Measurements from ENCODE around the gene NT5C2.

NT5C2 gene

GRCh38 chr10:103079100-103079499 is 114.0 kb downstream of the NT5C2 start:
- peak; percentile 6; the same call in 1 of the 3 replicates for ATAC-seq
- no peak for TF ChIP-seq ZNF70 (CRISPR knock-in tag; IDR thresholded peaks at IDR 0.05)
- TF ChIP-seq BACH2 (CRISPR knock-in tag; IDR thresholded peaks at IDR 0.05; ENCODE audit: borderline replicate concordance): no peak
- TF ChIP-seq SNAI2 (CRISPR knock-in tag; IDR thresholded peaks at IDR 0.05): no peak
- TF ChIP-seq RARB (CRISPR knock-in tag; IDR thresholded peaks at IDR 0.05): no peak
- TF ChIP-seq OSR1 (CRISPR knock-in tag; IDR thresholded peaks at IDR 0.05): no peak
- no peak for TF ChIP-seq CSRNP3 (CRISPR knock-in tag; IDR thresholded peaks at IDR 0.05)
- no peak for TF ChIP-seq ZFP3 (CRISPR knock-in tag; IDR thresholded peaks at IDR 0.05)
- TF ChIP-seq, protein P1, sequence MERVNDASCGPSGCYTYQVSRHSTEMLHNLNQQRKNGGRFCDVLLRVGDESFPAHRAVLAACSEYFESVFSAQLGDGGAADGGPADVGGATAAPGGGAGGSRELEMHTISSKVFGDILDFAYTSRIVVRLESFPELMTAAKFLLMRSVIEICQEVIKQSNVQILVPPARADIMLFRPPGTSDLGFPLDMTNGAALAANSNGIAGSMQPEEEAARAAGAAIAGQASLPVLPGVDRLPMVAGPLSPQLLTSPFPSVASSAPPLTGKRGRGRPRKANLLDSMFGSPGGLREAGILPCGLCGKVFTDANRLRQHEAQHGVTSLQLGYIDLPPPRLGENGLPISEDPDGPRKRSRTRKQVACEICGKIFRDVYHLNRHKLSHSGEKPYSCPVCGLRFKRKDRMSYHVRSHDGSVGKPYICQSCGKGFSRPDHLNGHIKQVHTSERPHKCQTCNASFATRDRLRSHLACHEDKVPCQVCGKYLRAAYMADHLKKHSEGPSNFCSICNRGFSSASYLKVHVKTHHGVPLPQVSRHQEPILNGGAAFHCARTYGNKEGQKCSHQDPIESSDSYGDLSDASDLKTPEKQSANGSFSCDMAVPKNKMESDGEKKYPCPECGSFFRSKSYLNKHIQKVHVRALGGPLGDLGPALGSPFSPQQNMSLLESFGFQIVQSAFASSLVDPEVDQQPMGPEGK (CRISPR knock-in tag; IDR thresholded peaks at IDR 0.05; ENCODE audit: borderline replicate concordance): no peak
- TF ChIP-seq CSDC2 (CRISPR knock-in tag; IDR thresholded peaks at IDR 0.05): no peak
- TF ChIP-seq ARNTL (CRISPR knock-in tag; IDR thresholded peaks at IDR 0.05; ENCODE audit: borderline replicate concordance, low read depth): no peak
- no peak for TF ChIP-seq ZFP30 (CRISPR knock-in tag; IDR thresholded peaks at IDR 0.05)

DNA sequence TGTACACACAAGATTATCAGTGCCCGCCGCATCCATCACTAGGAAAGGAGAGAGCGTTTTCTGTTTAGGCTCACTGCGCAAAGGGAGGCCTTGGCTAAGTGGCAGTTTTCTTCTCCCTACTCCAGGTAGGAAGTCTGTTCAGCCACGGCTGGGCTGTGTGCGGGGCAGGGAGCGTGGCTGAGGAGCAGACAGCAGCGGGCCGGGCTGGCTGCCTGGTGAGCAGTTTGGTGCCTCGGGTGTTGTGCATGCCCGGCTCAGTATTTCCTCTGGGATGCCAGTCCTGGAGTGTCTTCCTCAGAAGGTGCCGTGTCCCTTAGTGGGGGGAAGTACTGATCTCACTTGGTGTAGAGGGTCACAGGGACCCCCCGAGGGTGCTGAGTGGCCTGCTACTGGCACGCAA is 114.4 kb downstream of the NT5C2 start:
- peak; percentile 5; the same call in 2 of the 3 replicates for ATAC-seq
- no peak for TF ChIP-seq CSRNP3 (CRISPR knock-in tag; IDR thresholded peaks at IDR 0.05)
- no peak for TF ChIP-seq ZNF70 (CRISPR knock-in tag; IDR thresholded peaks at IDR 0.05)
- no peak for TF ChIP-seq BACH2 (CRISPR knock-in tag; IDR thresholded peaks at IDR 0.05; ENCODE audit: borderline replicate concordance)
- no peak for TF ChIP-seq PPARA (CRISPR knock-in tag; IDR thresholded peaks at IDR 0.05; ENCODE audit: borderline replicate concordance)
- TF ChIP-seq, protein P2, sequence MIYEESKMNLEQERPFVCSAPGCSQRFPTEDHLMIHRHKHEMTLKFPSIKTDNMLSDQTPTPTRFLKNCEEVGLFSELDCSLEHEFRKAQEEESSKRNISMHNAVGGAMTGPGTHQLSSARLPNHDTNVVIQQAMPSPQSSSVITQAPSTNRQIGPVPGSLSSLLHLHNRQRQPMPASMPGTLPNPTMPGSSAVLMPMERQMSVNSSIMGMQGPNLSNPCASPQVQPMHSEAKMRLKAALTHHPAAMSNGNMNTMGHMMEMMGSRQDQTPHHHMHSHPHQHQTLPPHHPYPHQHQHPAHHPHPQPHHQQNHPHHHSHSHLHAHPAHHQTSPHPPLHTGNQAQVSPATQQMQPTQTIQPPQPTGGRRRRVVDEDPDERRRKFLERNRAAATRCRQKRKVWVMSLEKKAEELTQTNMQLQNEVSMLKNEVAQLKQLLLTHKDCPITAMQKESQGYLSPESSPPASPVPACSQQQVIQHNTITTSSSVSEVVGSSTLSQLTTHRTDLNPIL (CRISPR knock-in tag; IDR thresholded peaks at IDR 0.05; ENCODE audit: low read depth): no peak
- no peak for TF ChIP-seq POU6F1 (CRISPR knock-in tag; IDR thresholded peaks at IDR 0.05; ENCODE audit: borderline replicate concordance, low read depth)
- no peak for TF ChIP-seq ZNF8 (CRISPR knock-in tag; IDR thresholded peaks at IDR 0.05)
- TF ChIP-seq ESRRG (CRISPR knock-in tag; IDR thresholded peaks at IDR 0.05): no peak
- TF ChIP-seq RARB (CRISPR knock-in tag; IDR thresholded peaks at IDR 0.05): no peak
- no peak for TF ChIP-seq ISL1 (CRISPR knock-in tag; IDR thresholded peaks at IDR 0.05)
- no peak for TF ChIP-seq TOX (CRISPR knock-in tag; IDR thresholded peaks at IDR 0.05; ENCODE audit: borderline replicate concordance)
- TF ChIP-seq TCF4 (CRISPR knock-in tag; IDR thresholded peaks at IDR 0.05; ENCODE audit: borderline replicate concordance): no peak
- TF ChIP-seq ZFP3 (CRISPR knock-in tag; IDR thresholded peaks at IDR 0.05): no peak
- no peak for TF ChIP-seq ZC3H10 (CRISPR knock-in tag; IDR thresholded peaks at IDR 0.05)
- TF ChIP-seq TSHZ2 (CRISPR knock-in tag; IDR thresholded peaks at IDR 0.05): no peak
- TF ChIP-seq ZFP30 (CRISPR knock-in tag; IDR thresholded peaks at IDR 0.05): no peak
- TF ChIP-seq SNAI2 (CRISPR knock-in tag; IDR thresholded peaks at IDR 0.05): no peak
- TF ChIP-seq ARNTL (CRISPR knock-in tag; IDR thresholded peaks at IDR 0.05; ENCODE audit: borderline replicate concordance, low read depth): no peak
